ENCODE results near the gene GPR158.
"Not testable (repeated sequence)": the region's sequence is repeated elsewhere in the genome, so short reads cannot be mapped to it uniquely, and the experiment has no call there.

Gene GPR158

GRCh38 chr10:25306386-25306785 lies 131.6 kb downstream of the GPR158 start:
- no peak for DNase-seq (ENCODE audit: low spot score)
- in situ Hi-C loops (cut with MboI; ENCODE audit: low sequenced_read_pairs, unreplicated experiment), result no loop called here
- no peak for TF ChIP-seq CTCF (IDR thresholded peaks at IDR 0.05; ENCODE audit: borderline replicate concordance, control extremely low read depth, extremely low read depth, insufficient read depth, missing control alignments)

GRCh38 chr10:25308278-25308677 lies 133.5 kb downstream of the GPR158 start:
- in situ Hi-C loops (cut with MboI; ENCODE audit: low sequenced_read_pairs, unreplicated experiment), result no loop called here
- DNase-seq (ENCODE audit: low spot score), result no peak
- TF ChIP-seq CTCF (IDR thresholded peaks at IDR 0.05; ENCODE audit: borderline replicate concordance, control extremely low read depth, extremely low read depth, insufficient read depth, missing control alignments), result no peak

GRCh38 chr10:25317596-25318211 lies 142.9 kb downstream of the GPR158 start:
- in situ Hi-C loops (cut with MboI; ENCODE audit: low sequenced_read_pairs, unreplicated experiment); DNase-seq (ENCODE audit: low spot score): not testable (repeated sequence)

- in situ Hi-C loops (cut with MboI; ENCODE audit: low sequenced_read_pairs, unreplicated experiment), result no loop called here
- no peak for TF ChIP-seq CTCF (IDR thresholded peaks at IDR 0.05; ENCODE audit: borderline replicate concordance, control extremely low read depth, extremely low read depth, insufficient read depth, missing control alignments)
- DNase-seq (ENCODE audit: low spot score), result no peak
Observed at GRCh38 chr10:25327273-25327672, 152.5 kb downstream of the GPR158 start.

- in situ Hi-C loops (cut with MboI; ENCODE audit: low sequenced_read_pairs, unreplicated experiment), result no loop called here
- no peak for DNase-seq (ENCODE audit: low spot score)
- TF ChIP-seq CTCF (IDR thresholded peaks at IDR 0.05; ENCODE audit: borderline replicate concordance, control extremely low read depth, extremely low read depth, insufficient read depth, missing control alignments), result no peak
Observed at GRCh38 chr10:25328361-25328760, 153.6 kb downstream of the GPR158 start.

- in situ Hi-C loops (cut with MboI; ENCODE audit: low sequenced_read_pairs, unreplicated experiment); DNase-seq (ENCODE audit: low spot score): not testable (repeated sequence)
Observed at GRCh38 chr10:25329587-25329986, 154.8 kb downstream of the GPR158 start.

GRCh38 chr10:25334445-25334844 lies 159.6 kb downstream of the GPR158 start:
- no peak for TF ChIP-seq CTCF (IDR thresholded peaks at IDR 0.05; ENCODE audit: borderline replicate concordance, control extremely low read depth, extremely low read depth, insufficient read depth, missing control alignments)
- in situ Hi-C loops (cut with MboI; ENCODE audit: low sequenced_read_pairs, unreplicated experiment), result no loop called here
- no peak for DNase-seq (ENCODE audit: low spot score)

GRCh38 chr10:25336330-25336729 lies 161.5 kb downstream of the GPR158 start:
- TF ChIP-seq CTCF (IDR thresholded peaks at IDR 0.05; ENCODE audit: borderline replicate concordance, control extremely low read depth, extremely low read depth, insufficient read depth, missing control alignments), result no peak
- in situ Hi-C loops (cut with MboI; ENCODE audit: low sequenced_read_pairs, unreplicated experiment), result no loop called here
- DNase-seq (ENCODE audit: low spot score), result no peak

Data from GM13976 (cell line).